Measurements from ENCODE around the gene MAP3K14.

The MAP3K14 gene

DNA sequence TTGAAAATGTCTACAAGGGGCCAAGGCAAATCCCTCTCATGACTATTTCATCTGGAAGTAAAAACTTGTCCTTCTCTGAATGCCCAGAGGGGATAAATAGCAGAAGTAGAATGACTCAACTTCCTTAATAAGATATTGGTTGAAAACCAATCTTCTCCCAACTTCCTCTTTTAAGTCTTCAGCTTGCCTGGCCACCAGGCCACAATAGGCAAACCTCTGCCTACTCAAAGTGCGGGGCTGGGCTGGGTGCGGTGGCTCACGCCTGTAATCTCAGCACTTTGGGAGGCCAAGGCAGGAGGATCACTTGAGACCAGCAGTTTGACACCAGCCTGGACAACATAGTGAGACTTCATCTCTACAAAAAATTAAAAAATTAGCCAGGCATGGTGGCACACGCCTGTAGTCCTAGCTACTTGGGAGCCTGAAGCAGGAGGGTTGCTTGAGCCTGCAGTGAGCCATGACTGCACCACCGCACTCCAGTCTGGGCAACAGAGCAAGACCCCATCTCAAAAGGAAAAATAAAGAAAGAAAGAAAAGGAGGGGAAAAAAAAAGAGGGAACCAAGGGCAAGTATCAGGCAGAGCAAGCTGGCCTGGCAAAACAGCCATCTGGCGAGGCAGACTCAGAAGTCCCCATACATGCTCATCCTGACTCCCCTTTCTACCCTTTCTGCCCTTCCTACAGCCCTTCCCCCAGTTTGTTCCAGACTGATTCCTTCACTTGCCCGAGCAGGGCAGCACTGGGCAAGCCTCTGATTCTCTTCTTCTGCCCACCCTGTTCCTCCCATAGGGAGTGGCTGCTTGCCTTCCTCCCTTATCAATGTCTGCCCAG, 20.6 kb downstream of the MAP3K14 start:
- peaks cover 48% of the 10 kb centered on the region for H3K4me1 Mint-ChIP-seq

DNA sequence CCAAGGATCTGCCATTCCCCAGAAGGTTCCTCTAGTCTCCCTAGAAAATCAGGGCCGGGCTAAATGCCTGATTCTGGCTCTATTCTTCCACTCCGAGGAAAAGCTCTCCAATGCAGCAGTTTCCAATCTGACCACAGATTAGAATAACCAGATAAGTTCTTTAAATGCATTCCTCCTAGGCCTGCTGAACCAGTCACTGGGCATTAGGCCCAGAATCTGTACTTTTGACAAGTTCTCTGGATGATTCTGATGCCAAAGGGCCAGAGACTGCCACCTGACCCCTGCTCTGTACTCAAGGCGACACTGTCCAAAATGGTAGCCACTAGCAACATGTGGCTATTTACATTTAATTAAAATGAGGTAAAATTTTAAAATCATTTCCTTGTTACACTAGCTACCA, 22.3 kb downstream of the MAP3K14 start:
- TF ChIP-seq, protein P1, sequence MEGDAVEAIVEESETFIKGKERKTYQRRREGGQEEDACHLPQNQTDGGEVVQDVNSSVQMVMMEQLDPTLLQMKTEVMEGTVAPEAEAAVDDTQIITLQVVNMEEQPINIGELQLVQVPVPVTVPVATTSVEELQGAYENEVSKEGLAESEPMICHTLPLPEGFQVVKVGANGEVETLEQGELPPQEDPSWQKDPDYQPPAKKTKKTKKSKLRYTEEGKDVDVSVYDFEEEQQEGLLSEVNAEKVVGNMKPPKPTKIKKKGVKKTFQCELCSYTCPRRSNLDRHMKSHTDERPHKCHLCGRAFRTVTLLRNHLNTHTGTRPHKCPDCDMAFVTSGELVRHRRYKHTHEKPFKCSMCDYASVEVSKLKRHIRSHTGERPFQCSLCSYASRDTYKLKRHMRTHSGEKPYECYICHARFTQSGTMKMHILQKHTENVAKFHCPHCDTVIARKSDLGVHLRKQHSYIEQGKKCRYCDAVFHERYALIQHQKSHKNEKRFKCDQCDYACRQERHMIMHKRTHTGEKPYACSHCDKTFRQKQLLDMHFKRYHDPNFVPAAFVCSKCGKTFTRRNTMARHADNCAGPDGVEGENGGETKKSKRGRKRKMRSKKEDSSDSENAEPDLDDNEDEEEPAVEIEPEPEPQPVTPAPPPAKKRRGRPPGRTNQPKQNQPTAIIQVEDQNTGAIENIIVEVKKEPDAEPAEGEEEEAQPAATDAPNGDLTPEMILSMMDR (IDR thresholded peaks at IDR 0.05): no peak
- DNase-seq: no peak
- no peak overlapping the region for H3K27ac Mint-ChIP-seq
- no peaks in the 10 kb centered on the region for H3K9me3 Mint-ChIP-seq
- H3K36me3 Mint-ChIP-seq (ENCODE audit: low read depth): peaks cover 20% of the 10 kb centered on the region
- no peak overlapping the region for H3K4me3 Mint-ChIP-seq
- peaks cover 2% of the 10 kb centered on the region for H3K27me3 Mint-ChIP-seq (ENCODE audit: low read depth, poor library complexity)
- peaks cover 45% of the 10 kb centered on the region for H3K4me1 Mint-ChIP-seq

More for the DNA sequence above, 20.6 kb downstream of the MAP3K14 start:
- Mint-ChIP-seq H3K4me3 (no peak overlapping the region), H3K9me3 (no peaks in the 10 kb centered on the region), H3K27ac (no peak overlapping the region), H3K27me3 (ENCODE audit: low read depth, poor library complexity) (peaks cover 2% of the 10 kb centered on the region), H3K36me3 (ENCODE audit: low read depth) (peaks cover 5% of the 10 kb centered on the region)
- no peak for DNase-seq
- TF ChIP-seq, protein P1 (IDR thresholded peaks at IDR 0.05): no peak

DNA sequence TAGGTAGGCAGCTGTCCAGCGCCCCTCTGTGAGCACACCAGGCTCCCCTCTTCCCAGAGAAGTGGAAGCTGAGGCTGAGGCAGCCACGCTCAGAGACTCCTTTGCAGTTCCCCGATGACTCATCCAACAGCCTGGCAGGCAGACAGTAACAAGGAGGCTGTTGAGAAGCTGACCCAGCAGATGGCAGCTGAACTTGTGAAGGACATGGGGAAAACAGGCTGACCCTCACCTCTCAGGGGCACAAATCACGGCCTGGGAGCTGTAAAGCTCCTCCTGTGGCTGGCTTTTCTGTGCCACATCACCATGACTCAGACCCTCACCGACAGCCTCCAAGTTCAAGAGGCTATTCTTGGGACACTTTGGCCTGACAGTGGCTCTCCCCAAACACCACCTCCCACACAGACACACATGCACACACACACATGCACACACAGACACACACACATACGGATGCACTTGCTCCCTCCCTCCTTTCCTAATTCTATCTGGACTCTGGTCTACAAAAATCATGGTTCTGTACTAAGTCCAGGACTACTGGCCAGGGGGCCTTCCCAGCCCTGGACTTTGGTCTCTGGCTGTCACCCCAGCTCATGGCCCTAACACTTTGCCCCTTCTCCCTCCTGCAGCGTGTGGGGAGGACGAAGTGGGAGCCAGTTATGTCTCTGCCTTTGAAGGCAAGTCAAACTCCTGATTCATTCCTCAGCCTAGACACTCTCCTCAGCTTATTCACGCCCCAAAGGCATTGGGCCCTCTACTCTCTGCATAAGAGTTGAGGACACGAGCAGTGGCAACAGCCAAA, 23.2 kb downstream of the MAP3K14 start:
- H3K27me3 Mint-ChIP-seq (ENCODE audit: low read depth, poor library complexity): peaks cover under 1% of the 10 kb centered on the region
- H3K27ac Mint-ChIP-seq: peak overlapping the region; percentile 94

DNA sequence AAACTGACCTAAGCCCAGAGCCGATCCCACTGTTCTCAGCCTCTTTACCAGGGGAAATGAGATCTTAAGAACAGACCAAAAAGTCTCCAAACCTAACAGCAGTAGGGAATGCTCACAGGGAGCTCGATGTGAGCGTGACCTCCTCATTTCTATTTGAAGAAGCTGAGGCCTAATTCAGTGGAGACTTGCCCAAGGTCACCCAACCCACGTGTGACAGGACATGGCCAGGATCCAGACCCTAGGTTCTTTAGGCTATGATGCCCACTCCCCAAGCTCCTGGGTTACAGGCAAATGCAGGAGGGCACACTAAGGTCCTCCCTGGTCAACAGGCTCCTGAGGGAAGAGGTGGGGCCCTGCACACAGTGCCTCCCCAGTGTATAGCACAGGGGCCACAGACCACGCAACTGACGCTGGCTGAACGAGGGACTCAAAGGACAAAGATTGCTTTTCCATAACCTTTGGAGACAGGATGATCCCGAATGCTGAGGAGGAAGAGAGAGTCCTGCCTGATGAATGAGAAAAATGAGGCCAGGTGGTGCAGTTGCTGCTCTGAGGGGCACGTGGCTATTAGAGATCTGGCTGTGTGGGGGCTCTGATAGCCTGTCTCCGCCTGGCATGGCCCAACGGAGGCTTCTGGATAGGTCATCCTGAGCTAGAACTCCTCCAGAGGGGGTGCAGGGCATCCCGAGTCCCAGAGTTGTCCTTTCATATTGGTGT, 24.0 kb downstream of the MAP3K14 start:
- Mint-ChIP-seq H3K27ac (peak overlapping the region; percentile 45), H3K4me3 (no peak overlapping the region), H3K9me3 (no peaks in the 10 kb centered on the region)

More for the DNA sequence above, 23.2 kb downstream of the MAP3K14 start:
- H3K36me3 Mint-ChIP-seq (ENCODE audit: low read depth): peaks cover 23% of the 10 kb centered on the region
- no peaks in the 10 kb centered on the region for H3K9me3 Mint-ChIP-seq
- peaks cover 36% of the 10 kb centered on the region for H3K4me1 Mint-ChIP-seq
- TF ChIP-seq, protein P1 (IDR thresholded peaks at IDR 0.05): no peak
- H3K4me3 Mint-ChIP-seq: no peak overlapping the region
- peak; percentile 30 for DNase-seq

DNA sequence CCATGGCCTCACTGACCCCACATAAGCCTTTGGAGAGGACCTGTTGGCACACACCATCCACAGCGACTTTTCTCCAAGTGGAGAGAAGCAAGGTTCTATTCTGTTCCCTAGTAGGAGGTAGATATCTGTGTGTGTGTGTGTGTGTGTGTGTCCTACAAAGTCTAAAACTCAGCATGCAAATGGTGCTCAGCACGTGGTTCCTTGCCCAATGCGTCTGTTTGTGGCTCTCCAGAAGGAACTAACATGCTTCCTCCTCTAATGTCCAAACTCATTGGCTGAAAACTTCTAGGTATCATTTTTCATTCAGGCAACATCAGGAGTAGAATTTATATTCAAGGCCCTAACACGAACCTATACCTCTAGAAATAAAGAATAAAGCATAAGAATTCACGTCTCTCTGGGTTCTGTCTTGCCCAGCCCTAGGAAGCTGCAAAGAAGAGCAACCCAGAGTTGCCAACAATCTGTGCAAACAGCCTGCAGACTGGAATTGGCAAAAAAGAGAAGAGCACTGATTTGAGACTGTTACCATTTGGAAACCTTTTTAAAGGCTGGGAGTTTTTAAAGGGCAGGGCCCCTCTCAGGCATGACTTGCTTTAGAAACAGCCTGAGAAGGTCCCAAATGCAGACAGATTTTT, 25.5 kb downstream of the MAP3K14 start:
- H3K27ac Mint-ChIP-seq: peak overlapping the region; percentile 39
- peaks cover 34% of the 10 kb centered on the region for H3K4me1 Mint-ChIP-seq
- DNase-seq: no peak
- H3K27me3 Mint-ChIP-seq (ENCODE audit: low read depth, poor library complexity): no peaks in the 10 kb centered on the region
- no peaks in the 10 kb centered on the region for H3K9me3 Mint-ChIP-seq
- peaks cover 22% of the 10 kb centered on the region for H3K36me3 Mint-ChIP-seq (ENCODE audit: low read depth)
- no peak overlapping the region for H3K4me3 Mint-ChIP-seq
- TF ChIP-seq, protein P1 (IDR thresholded peaks at IDR 0.05): no peak

More for the DNA sequence above, 24.0 kb downstream of the MAP3K14 start:
- H3K4me1 Mint-ChIP-seq: peaks cover 34% of the 10 kb centered on the region
- TF ChIP-seq, protein P1 (IDR thresholded peaks at IDR 0.05): no peak
- H3K36me3 Mint-ChIP-seq (ENCODE audit: low read depth): peaks cover 23% of the 10 kb centered on the region
- no peak for DNase-seq
- no peaks in the 10 kb centered on the region for H3K27me3 Mint-ChIP-seq (ENCODE audit: low read depth, poor library complexity)
